AG09309 (cell line): ENCODE results near the gene NLK.
A peak's percentile ranks its signal among the peaks of the same experiment; 100 is the strongest.

Source experiments
- DNase-seq: peaks from one replicate; pipeline ENCODE4 v3.0.0-alpha.2; 2010; ENCODE audit warnings: low read depth
- H3K4me3 ChIP-seq: 2 replicates; pipeline ENCODE4 v1.5.1; 2011; ENCODE audit warnings: mild to moderate bottlenecking, low read depth, low read length, moderate library complexity; ENCODE audit not compliant: control insufficient read depth
- TF ChIP-seq, protein P1 (sequence below): IDR thresholded peaks from 2 replicates; pipeline ENCODE4 v1.5.1; 2011; ENCODE audit warnings: mild to moderate bottlenecking, low read depth, low read length, inconsistent platforms; ENCODE audit not compliant: insufficient read depth, control insufficient read depth; ENCODE audit errors: missing control alignments

The NLK gene

DNA sequence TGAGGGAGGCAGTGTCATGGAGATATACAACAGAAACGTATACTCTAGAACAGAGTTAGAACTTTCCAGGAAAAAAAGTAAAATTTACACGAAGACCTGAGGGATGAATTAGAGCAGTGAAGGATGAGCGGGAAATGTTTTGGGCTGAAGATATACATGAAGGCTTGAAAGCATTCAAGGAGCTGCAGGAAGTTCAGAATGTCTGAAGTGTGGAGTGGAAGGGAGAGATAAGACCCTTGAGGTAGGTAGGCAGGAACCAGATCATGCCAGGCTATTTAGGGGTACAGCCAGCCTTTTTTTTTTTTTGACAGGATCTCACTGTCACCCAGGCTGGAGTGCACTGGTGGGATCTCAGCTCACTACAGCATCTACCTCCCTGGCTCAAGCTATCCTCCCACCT, 3.2 kb upstream of the NLK start:
- TF ChIP-seq, protein P1, sequence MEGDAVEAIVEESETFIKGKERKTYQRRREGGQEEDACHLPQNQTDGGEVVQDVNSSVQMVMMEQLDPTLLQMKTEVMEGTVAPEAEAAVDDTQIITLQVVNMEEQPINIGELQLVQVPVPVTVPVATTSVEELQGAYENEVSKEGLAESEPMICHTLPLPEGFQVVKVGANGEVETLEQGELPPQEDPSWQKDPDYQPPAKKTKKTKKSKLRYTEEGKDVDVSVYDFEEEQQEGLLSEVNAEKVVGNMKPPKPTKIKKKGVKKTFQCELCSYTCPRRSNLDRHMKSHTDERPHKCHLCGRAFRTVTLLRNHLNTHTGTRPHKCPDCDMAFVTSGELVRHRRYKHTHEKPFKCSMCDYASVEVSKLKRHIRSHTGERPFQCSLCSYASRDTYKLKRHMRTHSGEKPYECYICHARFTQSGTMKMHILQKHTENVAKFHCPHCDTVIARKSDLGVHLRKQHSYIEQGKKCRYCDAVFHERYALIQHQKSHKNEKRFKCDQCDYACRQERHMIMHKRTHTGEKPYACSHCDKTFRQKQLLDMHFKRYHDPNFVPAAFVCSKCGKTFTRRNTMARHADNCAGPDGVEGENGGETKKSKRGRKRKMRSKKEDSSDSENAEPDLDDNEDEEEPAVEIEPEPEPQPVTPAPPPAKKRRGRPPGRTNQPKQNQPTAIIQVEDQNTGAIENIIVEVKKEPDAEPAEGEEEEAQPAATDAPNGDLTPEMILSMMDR, result no peak
- H3K4me3 ChIP-seq, result no peak overlapping the region
- no peak for DNase-seq

DNA sequence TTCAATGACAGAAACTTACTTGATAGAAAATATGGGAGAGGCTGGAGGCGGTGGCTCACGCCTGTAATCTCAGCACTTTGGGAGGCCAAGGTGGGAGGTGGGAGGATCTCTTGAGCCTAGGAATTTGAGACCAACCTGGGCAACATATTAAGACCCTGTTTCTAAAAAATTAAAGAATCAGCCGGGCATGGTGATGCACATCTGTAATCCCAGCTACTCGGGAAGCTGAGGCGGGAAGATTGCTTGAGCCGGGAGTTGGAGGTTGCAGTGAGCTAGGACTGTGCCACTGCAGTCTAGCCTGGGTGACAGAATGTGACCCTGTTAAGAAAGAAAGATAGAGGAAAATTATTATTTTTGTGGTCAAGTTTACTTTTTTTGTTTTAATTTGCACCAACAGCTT, 2.1 kb upstream of the NLK start:
- H3K4me3 ChIP-seq, result no peak overlapping the region; the same call in 1 of the 2 replicates
- TF ChIP-seq, protein P1, result no peak
- no peak for DNase-seq

DNA sequence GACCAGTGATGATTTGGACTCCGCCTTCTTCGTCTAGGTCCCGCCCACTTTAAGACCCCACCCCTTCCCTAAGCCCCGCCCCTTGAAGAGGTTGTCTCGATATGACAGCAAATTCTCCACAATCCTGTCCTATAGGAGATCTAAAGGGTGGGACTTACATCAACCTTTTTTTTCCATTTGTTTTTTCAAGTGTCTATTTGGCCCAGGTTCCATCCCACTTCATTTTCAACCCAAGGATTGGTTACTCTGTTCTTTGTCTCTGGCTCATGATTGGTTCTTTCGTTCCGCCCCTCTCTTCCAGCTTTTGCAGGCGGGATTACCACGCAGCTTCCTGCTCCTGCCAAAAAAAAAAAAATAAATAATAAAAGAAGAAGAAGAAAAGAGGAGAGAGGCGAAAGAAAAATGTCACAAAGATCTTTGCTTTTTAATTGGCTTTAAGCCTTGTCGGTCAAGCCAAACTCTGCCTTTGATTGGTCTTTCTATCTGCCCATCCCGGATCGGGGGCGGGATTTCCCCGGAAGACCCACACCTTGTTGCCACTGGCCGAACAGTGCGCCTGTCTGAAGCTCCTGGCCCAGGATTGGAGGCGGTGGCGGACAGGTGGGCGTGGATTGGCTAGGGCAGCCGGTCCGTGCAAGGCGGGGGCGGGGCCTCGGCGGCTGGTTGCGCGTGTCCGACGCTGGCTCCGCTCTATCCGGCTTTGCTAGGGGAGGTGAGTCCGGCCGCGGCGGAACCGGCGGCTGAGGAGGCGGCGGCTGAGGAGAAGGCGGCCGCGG, 1.2 kb upstream of the NLK start:
- peak; percentile 99 for DNase-seq
- TF ChIP-seq, protein P1, result no peak
- H3K4me3 ChIP-seq, result peak overlapping the region; percentile 98

DNA sequence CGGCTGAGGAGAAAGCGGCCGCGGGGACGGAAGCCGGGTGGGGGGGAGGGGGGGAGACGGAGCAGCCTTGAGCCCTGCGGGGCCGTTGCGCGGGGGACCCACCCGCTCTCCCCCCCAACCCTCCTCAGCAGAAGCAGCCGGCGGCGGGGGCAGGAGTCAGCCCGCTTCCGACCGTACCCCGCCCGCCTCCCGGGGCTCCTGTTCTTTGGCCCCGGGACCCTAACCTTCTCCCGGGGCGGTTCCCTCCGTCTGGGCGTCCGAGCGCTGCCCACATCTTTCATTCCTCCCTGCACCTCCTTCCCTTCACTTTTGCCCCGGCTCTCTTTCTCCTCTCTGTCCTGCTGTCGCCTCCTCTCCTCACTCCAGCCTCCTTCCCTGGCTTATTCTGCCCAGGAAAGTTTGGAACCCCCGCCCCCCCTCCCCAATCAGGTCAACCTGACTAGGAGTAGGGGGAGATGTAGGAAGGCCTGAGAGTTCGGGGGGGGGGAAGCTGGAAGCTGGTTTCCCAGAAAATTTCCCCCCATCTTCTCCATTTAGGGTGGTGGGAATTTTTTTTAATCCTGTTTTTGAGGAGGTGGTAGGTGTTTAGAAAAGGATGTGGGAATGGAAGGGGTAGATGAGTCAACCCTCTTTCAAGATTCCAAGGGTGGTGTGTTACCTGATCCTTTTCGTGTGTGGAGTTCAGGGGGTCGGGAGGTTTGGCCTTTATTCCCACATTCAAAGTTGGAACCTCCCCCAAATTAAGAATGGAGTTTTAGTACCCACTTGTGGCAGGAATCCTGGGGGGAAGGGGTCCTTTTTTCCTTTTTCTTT, 427 bp upstream of the NLK start:
- DNase-seq, result no peak
- TF ChIP-seq, protein P1, result no peak
- H3K4me3 ChIP-seq, result peak overlapping the region; percentile 98

DNA sequence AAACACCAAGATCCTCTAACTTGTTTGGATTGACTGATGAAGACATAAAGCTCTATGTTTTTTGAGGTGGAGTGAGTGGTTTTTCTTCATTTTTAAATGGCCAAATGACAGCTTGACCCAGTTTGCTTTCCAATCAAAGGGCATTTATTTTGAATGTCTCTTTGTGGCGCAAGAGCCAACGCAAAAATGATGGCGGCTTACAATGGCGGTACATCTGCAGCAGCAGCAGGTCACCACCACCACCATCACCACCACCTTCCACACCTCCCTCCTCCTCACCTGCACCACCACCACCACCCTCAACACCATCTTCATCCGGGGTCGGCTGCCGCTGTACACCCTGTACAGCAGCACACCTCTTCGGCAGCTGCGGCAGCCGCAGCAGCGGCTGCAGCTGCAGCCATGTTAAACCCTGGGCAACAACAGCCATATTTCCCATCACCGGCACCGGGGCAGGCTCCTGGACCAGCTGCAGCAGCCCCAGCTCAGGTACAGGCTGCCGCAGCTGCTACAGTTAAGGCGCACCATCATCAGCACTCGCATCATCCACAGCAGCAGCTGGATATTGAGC, 329 bp downstream of the NLK start:
- TF ChIP-seq, protein P1, result no peak
- no peak for DNase-seq
- H3K4me3 ChIP-seq, result peak overlapping the region; percentile 98

DNA sequence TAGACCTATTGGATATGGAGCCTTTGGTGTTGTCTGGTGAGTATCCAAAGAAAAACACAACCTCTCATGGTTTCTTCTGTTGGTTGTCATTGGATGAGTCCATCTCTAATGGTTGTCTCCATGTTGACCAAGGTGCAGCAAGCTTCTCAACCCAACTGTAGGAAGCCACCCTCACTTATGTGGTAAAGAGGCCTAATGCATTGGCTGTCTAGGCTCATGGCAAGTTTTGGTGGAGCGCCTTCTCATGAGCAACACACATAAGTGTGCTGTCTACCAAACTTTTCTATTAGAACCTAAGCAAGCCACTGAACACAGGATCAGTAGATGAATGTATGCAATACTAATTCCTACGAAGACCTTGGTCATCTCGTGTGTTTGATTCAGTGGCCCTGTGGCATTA, 819 bp downstream of the NLK start:
- H3K4me3 ChIP-seq, result peak overlapping the region; percentile 5; the same call in 1 of the 2 replicates
- DNase-seq, result no peak
- TF ChIP-seq, protein P1, result no peak
